K562 (cell line): ENCODE data around the gene PEX11A. TPM values are rescaled to one million over a fixed set of nuclear protein-coding genes. Genes with fewer than 3 reads are reported as not detected.

Source experiments
- ATAC-seq: fragments of 200-7000 bp; cut with Tn5 transposase; 3 replicates; pipeline ENCODE4 v1.9.1; 2020; ENCODE audit warnings: moderate library complexity
- BruUV-seq: library from RNA; stranded (reverse); fragments of 400-500 nt; replicated peaks from 2 replicates; lab custom pipeline; 2021; lab: Mats Ljungman, UMichigan
- CTCF ChIA-PET: fragments of 300-600 bp; formaldehyde crosslinking; extraction: SDS; loops from one replicate; lab custom pipeline; 2021; ENCODE audit warnings: low intra/inter-chr PET ratio; lab: Yijun Ruan, JAX
- POLR2A ChIA-PET: fragments of 300-600, 350-650 bp; sonication (Branson Sonifier 250); formaldehyde crosslinking; extraction: SDS; loops from one replicate; lab custom pipeline; 2021; ENCODE audit warnings: antibody characterized with exemption, inconsistent platforms; lab: Yijun Ruan, JAX
- DNase-seq, 4 experiments: peaks; one replicate each; pipeline versions ENCODE4 v3.0.0 to v3.0.0-alpha.2; 2011 to 2018; ENCODE audit warnings: low spot score in 3 of 4, mixed read lengths in 3 of 4; ENCODE audit errors: extremely low read depth in 1 of 4
- FAIRE-seq: peaks from 2 replicates; lab custom pipeline; 2011; peaks lifted over from hg19 to GRCh38; lab: Jason Lieb, UNC
- H2AFZ ChIP-seq: 2 replicates; pipeline ENCODE4 v1.6.0; 2011; ENCODE audit warnings: low read depth, low read length, control low read depth, inconsistent platforms
- H3K27ac ChIP-seq: fragments of 200-600 bp; 3 replicates; pipeline ENCODE4 v1.8.0; 2011; ENCODE audit warnings: low read depth, mild to moderate bottlenecking, control low read depth, inconsistent platforms, low read length, moderate library complexity, mixed read lengths; ENCODE audit errors: extremely low read depth
- H3K27me3 ChIP-seq, 2 experiments: fragments of 300-600 bp in 1 of 2; 2 replicates in 1 of 2; 3 replicates in 1 of 2; pipeline versions ENCODE4 v1.6.0 to v1.8.0; 2011; ENCODE audit warnings: inconsistent platforms in 2 of 2, low read length in 2 of 2, mild to moderate bottlenecking in 1 of 2, mixed read lengths in 1 of 2, moderate library complexity in 1 of 2; ENCODE audit not compliant: control insufficient read depth in 2 of 2, insufficient read depth in 2 of 2
- H3K36me3 ChIP-seq: fragments of 300-600 bp; 3 replicates; pipeline ENCODE4 v1.8.0; 2011; ENCODE audit warnings: mild to moderate bottlenecking, low read length, inconsistent platforms; ENCODE audit not compliant: control insufficient read depth, insufficient read depth
- H3K4me1 ChIP-seq, 2 experiments: fragments of 200-600 bp in 1 of 2; replicated peaks in 1 of 2; 2 replicates in 1 of 2; 3 replicates in 1 of 2; pipeline versions ENCODE4 v1.5.1 to v1.8.0; 2011; ENCODE audit warnings: inconsistent platforms in 2 of 2, low read length in 2 of 2, mild to moderate bottlenecking in 1 of 2, mixed read lengths in 1 of 2, moderate library complexity in 1 of 2; ENCODE audit not compliant: control insufficient read depth in 2 of 2, insufficient read depth in 2 of 2
- H3K4me2 ChIP-seq: 2 replicates; pipeline ENCODE4 v1.6.1; 2011; ENCODE audit warnings: low read length, control low read depth, inconsistent platforms, mixed read lengths; ENCODE audit not compliant: insufficient read depth
- H3K4me3 ChIP-seq: fragments of 200-600 bp; sonication (generic), shearing (Covaris generic); 2 replicates; pipeline ENCODE4 v1.5.1; 2016; ENCODE audit warnings: control low read depth, inconsistent platforms
- H3K79me2 ChIP-seq: fragments of 200-600 bp; 3 replicates; pipeline ENCODE4 v1.8.0; 2011; ENCODE audit warnings: low read length, inconsistent platforms; ENCODE audit not compliant: control insufficient read depth, insufficient read depth
- H3K9ac ChIP-seq, 2 experiments: 2 replicates each; pipeline versions ENCODE4 v1.6.0 to v1.6.1; 2011; ENCODE audit warnings: low read depth in 2 of 2, low read length in 2 of 2, control low read depth in 1 of 2, inconsistent platforms in 1 of 2, mild to moderate bottlenecking in 1 of 2, mixed read lengths in 1 of 2; ENCODE audit not compliant: insufficient read depth in 1 of 2
- H3K9me1 ChIP-seq: one replicate; pipeline ENCODE4 v1.6.0; 2011; ENCODE audit warnings: inconsistent platforms, mild to moderate bottlenecking, low read length, moderate library complexity; ENCODE audit not compliant: control insufficient read depth, insufficient read depth
- H3K9me3 ChIP-seq: replicated peaks from 2 replicates; pipeline ENCODE4 v1.5.1; 2011; ENCODE audit warnings: low read depth, low read length, inconsistent platforms; ENCODE audit not compliant: control insufficient read depth, insufficient read depth
- H4K20me1 ChIP-seq: replicated peaks from 2 replicates; pipeline ENCODE4 v1.6.1; 2011; ENCODE audit warnings: low read length, inconsistent platforms, mixed read lengths; ENCODE audit not compliant: control insufficient read depth, insufficient read depth
- BCL6 ChIP-seq: fragments of 250-450 bp; sonication (Bioruptor Pico); IDR thresholded peaks from 2 replicates; pipeline ENCODE4 v1.4.0; 2020
- BHLHE40 ChIP-seq: IDR thresholded peaks from 2 replicates; pipeline ENCODE4 v1.6.1; 2011; ENCODE audit warnings: low read length, improper control_type of control experiment
- CBFB ChIP-seq: sonication (generic); formaldehyde crosslinking; IDR thresholded peaks from 2 replicates; pipeline ENCODE4 v1.4.0; 2020; ENCODE audit warnings: mild to moderate bottlenecking, missing genetic modification reagents
- COPS2 ChIP-seq: fragments of 450-650 bp; conservative IDR thresholded peaks from 2 replicates; pipeline ENCODE4 v1.6.1; 2016; ENCODE audit warnings: mild to moderate bottlenecking, moderate library complexity
- DPF2 ChIP-seq: fragments of 450-650 bp; IDR thresholded peaks from 2 replicates; pipeline ENCODE4 v1.6.1; 2016
- ETS2 ChIP-seq: IDR thresholded peaks from 2 replicates; pipeline ENCODE4 v1.6.1; 2016; ENCODE audit warnings: borderline replicate concordance, missing genetic modification characterization, mild to moderate bottlenecking, moderate library complexity, missing compliant biosample characterization; ENCODE audit not compliant: poor library complexity, severe bottlenecking
- ETV6 ChIP-seq, 3 experiments: fragments of 150-350 bp in 1 of 3; sonication (generic) in 1 of 3; formaldehyde crosslinking in 1 of 3; IDR thresholded peaks; 2 replicates each; pipeline versions ENCODE4 v1.6.1 to v1.8.0; 2014 to 2022; ENCODE audit warnings: borderline replicate concordance in 2 of 3, low read depth in 2 of 3, antibody characterized with exemption in 1 of 3, low read length in 1 of 3, mild to moderate bottlenecking in 1 of 3, missing genetic modification reagents in 1 of 3
- HCFC1 ChIP-seq: IDR thresholded peaks from 2 replicates; pipeline ENCODE4 v1.6.1; 2012; ENCODE audit warnings: low read depth, low read length, improper control_type of control experiment
- MAZ ChIP-seq, 2 experiments: fragments of 450-650 bp in 1 of 2; sonication (generic) in 1 of 2; formaldehyde crosslinking; IDR thresholded peaks in 1 of 2; conservative IDR thresholded peaks in 1 of 2; 2 replicates each; pipeline versions ENCODE4 v1.4.0 to v1.5.0; 2020; ENCODE audit warnings: mild to moderate bottlenecking in 1 of 2, missing genetic modification reagents in 1 of 2
- NCOA2 ChIP-seq, 2 experiments: fragments of 450-650 bp; IDR thresholded peaks; 2 replicates each; pipeline ENCODE4 v1.6.1; 2018; ENCODE audit warnings: mild to moderate bottlenecking in 2 of 2, moderate library complexity in 1 of 2; ENCODE audit not compliant: partially characterized antibody in 2 of 2
- OTX1 ChIP-seq: fragments of 450-650 bp; formaldehyde crosslinking; IDR thresholded peaks from 2 replicates; pipeline ENCODE4 v1.4.0; 2022; ENCODE audit warnings: mild to moderate bottlenecking
- RUNX1 ChIP-seq: sonication (generic); IDR thresholded peaks from 2 replicates; pipeline ENCODE4 v1.6.1; 2016; ENCODE audit warnings: antibody characterized with exemption, low read depth
- TEAD4 ChIP-seq, 2 experiments: sonication (generic) in 1 of 2; formaldehyde crosslinking in 1 of 2; IDR thresholded peaks; 2 replicates each; pipeline versions ENCODE4 v1.6.1 to v1.8.0; 2012 to 2022; ENCODE audit warnings: borderline replicate concordance in 1 of 2, inconsistent platforms in 1 of 2, low read length in 1 of 2, mild to moderate bottlenecking in 1 of 2, missing genetic modification reagents in 1 of 2
- ZFPM2 ChIP-seq: fragments of 250-450 bp; sonication (Bioruptor Pico); IDR thresholded peaks from 2 replicates; pipeline ENCODE4 v1.5.1; 2022; ENCODE audit warnings: mild to moderate bottlenecking
- WGBS: fragments of 100-300 bp; shearing (Covaris generic); methylation state at CpG from one replicate; pipeline ENCODE4 v1.1.6; 2016; ENCODE audit warnings: low coverage, mixed read lengths; ENCODE audit not compliant: insufficient coverage; ENCODE audit errors: missing lambda C conversion rate; 5-methylcytosine and 5-hydroxymethylcytosine counted together
- in situ Hi-C: fragments of 300-500 bp; cut with MboI; formaldehyde crosslinking; loops from 4 replicates; pipeline ENCODE4 v1.15.0; 2018; ENCODE audit warnings: inconsistent platforms, mixed read lengths
- intact Hi-C: fragments of 100-400 bp; cut with micrococcal nuclease; formaldehyde crosslinking; loops from 2 replicates; pipeline ENCODE4 v1.14.2; 2022
- polyA plus RNA-seq, 8 experiments: library from polyadenylated mRNA; depleted of rRNA in 4 of 8; stranded (reverse) in 5 of 8; unstranded in 3 of 8; fragments of >200 nt; fragmentation: Nextera tagmentation in 2 of 8; fragmentation: Illumina TruSeq in 1 of 8; extraction: Ambion mirVana in 2 of 8; extraction: Trizol in 1 of 8; gene quantifications; 2 replicates each; pipeline versions ENCODE4 v1.2.1 to v1.2.3, GENCODE V29; 2011 to 2014; ENCODE audit warnings: inconsistent platforms in 1 of 8, missing spikeins in 1 of 8
- total RNA-seq, 7 experiments: library from RNA; depleted of rRNA in 6 of 7; stranded (reverse); fragments of >200 nt in 6 of 7; fragmentation: Illumina TruSeq in 2 of 7; extraction: Trizol in 2 of 7; gene quantifications; 2 replicates each; pipeline versions ENCODE4 v1.2.1 to v1.2.3, GENCODE V29; 2011 to 2021; ENCODE audit warnings: low replicate concordance in 1 of 7
- TF ChIP-seq, protein P1 (sequence below): fragments of 250-450 bp; sonication (Bioruptor Pico); IDR thresholded peaks from 2 replicates; pipeline ENCODE4 v1.5.0; 2020; ENCODE audit warnings: mild to moderate bottlenecking
- TF ChIP-seq, protein P2 (sequence below): fragments of 450-650 bp; formaldehyde crosslinking; IDR thresholded peaks from 2 replicates; pipeline ENCODE4 v1.4.0; 2022; ENCODE audit warnings: missing genetic modification characterization

PEX11A gene
- total and polyA plus RNA-seq, 9 of the 15 experiments (the other 6 are each of a cell fraction or from before 2014, with no cell fraction given): not detected

DNA sequence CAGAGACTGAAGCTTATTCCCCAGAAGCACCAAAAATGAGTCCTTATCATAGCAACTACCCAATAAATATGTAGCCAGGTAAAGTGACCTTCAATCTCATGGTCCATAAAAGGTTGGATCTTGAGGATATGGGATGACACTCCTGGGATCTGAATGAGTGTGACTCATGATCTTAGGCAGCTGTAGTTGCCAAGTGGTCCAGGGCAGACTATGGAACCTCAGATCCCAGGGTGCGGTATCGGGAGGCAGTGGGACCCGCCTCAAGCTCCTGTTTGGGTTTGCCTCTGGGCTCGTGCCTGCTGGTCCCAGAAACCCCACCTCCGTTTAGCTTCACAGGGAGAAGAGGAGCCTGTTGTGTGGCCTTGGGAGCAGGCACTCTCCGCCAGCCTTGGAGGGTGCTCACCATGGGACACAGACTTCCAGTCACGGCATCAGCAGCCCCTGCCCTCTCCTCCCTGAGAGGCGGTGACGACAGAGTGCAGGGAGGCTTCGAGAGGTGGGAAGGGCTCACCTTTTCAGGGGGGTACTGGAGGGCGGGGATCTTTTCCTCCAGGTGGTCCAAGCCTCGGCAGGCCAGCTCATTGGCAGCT is 19.5 kb downstream of the PEX11A start:
- Histone ChIP-seq H3K9ac (peak overlapping the region in 1 of 2 experiments; percentile 55; a peak in 1 of 4 replicates), H3K9me3 (no peaks in the 10 kb centered on the region), H3K4me3 (no peak overlapping the region), H3K4me2 (no peak overlapping the region), H3K4me1 (peaks cover 0 to 18% of the 10 kb centered on the region in 2 experiments; a peak in 3 of 5 replicates), H3K27me3 (peaks cover 14 to 69% of the 10 kb centered on the region in 2 experiments), H3K27ac (no peak overlapping the region), H3K79me2 (no peaks in the 10 kb centered on the region), H4K20me1 (peaks cover 2% of the 10 kb centered on the region; the same call in 1 of the 2 replicates), H2AFZ (no peak overlapping the region), H3K9me1 (no peaks in the 10 kb centered on the region), H3K36me3 (no peaks in the 10 kb centered on the region)
- POLR2A ChIA-PET: interaction anchor here (0.6 kb wide), 1 partner anchor 70 kb away, joined by 3 read pairs; no protein-coding TSS in a partner anchor
- DNase-seq (no peak), FAIRE-seq (no peak), ATAC-seq (no peak)
- 4% methylated on average over 5 of the region's 12 CpGs for WGBS
- in situ Hi-C loops: no loop called here
- intact Hi-C loops: no loop called here
- no peak for TF ChIP-seq ETV6 (IDR thresholded peaks at IDR 0.05; ENCODE audit: borderline replicate concordance in 1 of 2, low read depth in 2 of 2, low read length in 1 of 2)
- no peak for TF ChIP-seq ETV6 (CRISPR knock-in tag; IDR thresholded peaks at IDR 0.05; ENCODE audit: borderline replicate concordance)
- TF ChIP-seq DPF2: no peak
- TF ChIP-seq ZFPM2: no peak
- TF ChIP-seq HCFC1: no peak
- no peak for TF ChIP-seq BHLHE40
- TF ChIP-seq, protein P1, sequence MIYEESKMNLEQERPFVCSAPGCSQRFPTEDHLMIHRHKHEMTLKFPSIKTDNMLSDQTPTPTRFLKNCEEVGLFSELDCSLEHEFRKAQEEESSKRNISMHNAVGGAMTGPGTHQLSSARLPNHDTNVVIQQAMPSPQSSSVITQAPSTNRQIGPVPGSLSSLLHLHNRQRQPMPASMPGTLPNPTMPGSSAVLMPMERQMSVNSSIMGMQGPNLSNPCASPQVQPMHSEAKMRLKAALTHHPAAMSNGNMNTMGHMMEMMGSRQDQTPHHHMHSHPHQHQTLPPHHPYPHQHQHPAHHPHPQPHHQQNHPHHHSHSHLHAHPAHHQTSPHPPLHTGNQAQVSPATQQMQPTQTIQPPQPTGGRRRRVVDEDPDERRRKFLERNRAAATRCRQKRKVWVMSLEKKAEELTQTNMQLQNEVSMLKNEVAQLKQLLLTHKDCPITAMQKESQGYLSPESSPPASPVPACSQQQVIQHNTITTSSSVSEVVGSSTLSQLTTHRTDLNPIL (CRISPR knock-in tag): no peak
- no peak for TF ChIP-seq MAZ (CRISPR knock-in tag; conservative IDR thresholded peaks at IDR 0.05 in 1 of 2, IDR thresholded peaks at IDR 0.05 in 1 of 2)
- no peak for TF ChIP-seq ETS2
- no peak for TF ChIP-seq COPS2
- no peak for TF ChIP-seq RUNX1
- TF ChIP-seq OTX1 (CRISPR knock-in tag): no peak
- no peak for TF ChIP-seq TEAD4 (IDR thresholded peaks at IDR 0.05; ENCODE audit: low read length)
- TF ChIP-seq TEAD4 (CRISPR knock-in tag; IDR thresholded peaks at IDR 0.05; ENCODE audit: borderline replicate concordance): no peak
- TF ChIP-seq NCOA2 (IDR thresholded peaks at IDR 0.05; ENCODE audit: partially characterized antibody in 2 of 2): no peak
- TF ChIP-seq, protein P2, sequence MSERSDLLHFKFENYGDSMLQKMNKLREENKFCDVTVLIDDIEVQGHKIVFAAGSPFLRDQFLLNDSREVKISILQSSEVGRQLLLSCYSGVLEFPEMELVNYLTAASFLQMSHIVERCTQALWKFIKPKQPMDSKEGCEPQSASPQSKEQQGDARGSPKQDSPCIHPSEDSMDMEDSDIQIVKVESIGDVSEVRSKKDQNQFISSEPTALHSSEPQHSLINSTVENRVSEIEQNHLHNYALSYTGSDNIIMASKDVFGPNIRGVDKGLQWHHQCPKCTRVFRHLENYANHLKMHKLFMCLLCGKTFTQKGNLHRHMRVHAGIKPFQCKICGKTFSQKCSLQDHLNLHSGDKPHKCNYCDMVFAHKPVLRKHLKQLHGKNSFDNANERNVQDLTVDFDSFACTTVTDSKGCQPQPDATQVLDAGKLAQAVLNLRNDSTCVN (CRISPR knock-in tag): no peak
- TF ChIP-seq BCL6 (CRISPR knock-in tag): no peak
- no peak for TF ChIP-seq CBFB (CRISPR knock-in tag)
- no TSS peak for BruUV-seq
- CTCF ChIA-PET: interaction anchor here (0.6 kb wide), 1 partner anchor 213 kb away, joined by 4 read pairs; no protein-coding TSS in a partner anchor
